Measurements from ENCODE around the gene RESP18.

DNA sequence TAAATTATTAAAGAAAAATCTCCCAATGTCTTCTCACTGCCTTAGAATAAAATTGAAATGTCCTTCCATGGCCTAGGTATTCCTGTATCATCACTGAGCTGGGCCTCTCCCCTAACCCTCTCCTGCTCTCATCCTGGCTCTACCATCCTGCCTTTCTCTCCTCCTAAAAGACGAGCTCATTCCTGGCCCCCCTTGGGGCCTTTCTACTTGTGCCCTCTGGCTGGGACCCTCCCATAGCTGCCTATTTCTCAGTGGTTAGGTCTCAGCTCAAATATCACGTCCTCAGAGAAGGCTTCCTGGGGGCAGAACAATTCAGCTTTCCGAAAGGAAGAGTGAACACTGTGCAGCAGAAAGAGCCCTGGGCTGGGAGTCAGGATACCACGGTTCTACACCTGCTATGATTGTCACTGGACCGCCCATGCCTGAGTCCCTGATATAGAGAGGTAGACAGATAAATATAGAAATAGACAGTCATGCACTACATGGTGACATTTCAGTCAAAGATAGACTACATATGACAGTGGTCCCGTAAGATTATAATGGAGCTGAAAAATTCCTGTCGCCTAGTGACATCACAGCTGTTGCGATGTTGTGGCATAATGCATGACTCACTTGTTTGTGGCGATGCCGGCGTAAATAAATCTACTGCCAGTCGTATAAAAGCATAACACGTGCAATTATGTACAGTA, 45.8 kb upstream of the RESP18 start:
- TF ChIP-seq, protein P1, sequence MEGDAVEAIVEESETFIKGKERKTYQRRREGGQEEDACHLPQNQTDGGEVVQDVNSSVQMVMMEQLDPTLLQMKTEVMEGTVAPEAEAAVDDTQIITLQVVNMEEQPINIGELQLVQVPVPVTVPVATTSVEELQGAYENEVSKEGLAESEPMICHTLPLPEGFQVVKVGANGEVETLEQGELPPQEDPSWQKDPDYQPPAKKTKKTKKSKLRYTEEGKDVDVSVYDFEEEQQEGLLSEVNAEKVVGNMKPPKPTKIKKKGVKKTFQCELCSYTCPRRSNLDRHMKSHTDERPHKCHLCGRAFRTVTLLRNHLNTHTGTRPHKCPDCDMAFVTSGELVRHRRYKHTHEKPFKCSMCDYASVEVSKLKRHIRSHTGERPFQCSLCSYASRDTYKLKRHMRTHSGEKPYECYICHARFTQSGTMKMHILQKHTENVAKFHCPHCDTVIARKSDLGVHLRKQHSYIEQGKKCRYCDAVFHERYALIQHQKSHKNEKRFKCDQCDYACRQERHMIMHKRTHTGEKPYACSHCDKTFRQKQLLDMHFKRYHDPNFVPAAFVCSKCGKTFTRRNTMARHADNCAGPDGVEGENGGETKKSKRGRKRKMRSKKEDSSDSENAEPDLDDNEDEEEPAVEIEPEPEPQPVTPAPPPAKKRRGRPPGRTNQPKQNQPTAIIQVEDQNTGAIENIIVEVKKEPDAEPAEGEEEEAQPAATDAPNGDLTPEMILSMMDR (IDR thresholded peaks at IDR 0.05): no peak
- no peak for TF ChIP-seq ZFX (IDR thresholded peaks at IDR 0.05; ENCODE audit: borderline replicate concordance)

Measured in 22Rv1 (cell line).